ENCODE measurements around the gene ARHGEF19.
"Not testable (repeated sequence)": the region's sequence is repeated elsewhere in the genome, so short reads cannot be mapped to it uniquely, and the experiment has no call there.

- TF ChIP-seq CBX5 (CRISPR knock-in tag; IDR thresholded peaks at IDR 0.05; ENCODE audit: borderline replicate concordance); TP53 (CRISPR knock-in tag; conservative IDR thresholded peaks at IDR 0.05); CTCF (CRISPR knock-in tag; IDR thresholded peaks at IDR 0.05); ATF7 (IDR thresholded peaks at IDR 0.05); ATF7 (CRISPR knock-in tag; IDR thresholded peaks at IDR 0.05); NR2F1 (CRISPR knock-in tag; IDR thresholded peaks at IDR 0.05); JUND (CRISPR knock-in tag; IDR thresholded peaks at IDR 0.05); RAD21 (CRISPR knock-in tag; IDR thresholded peaks at IDR 0.05); ZBTB33 (CRISPR knock-in tag; IDR thresholded peaks at IDR 0.05); ZBTB26 (CRISPR knock-in tag; IDR thresholded peaks at IDR 0.05; ENCODE audit: borderline replicate concordance): not testable (repeated sequence)
Observed at GRCh38 chr1:16215240-16215639, 2.8 kb upstream of the ARHGEF19 start.

Data from HepG2 (cell line).